GM19324 (cell line): ENCODE data around the gene BICC1.

Source experiments
- ATAC-seq: cut with Tn5 transposase; IDR thresholded peaks from one replicate; pipeline ENCODE4 v1.9.1; 2021; ENCODE audit warnings: mild to moderate bottlenecking, moderate library complexity; ENCODE audit not compliant: unreplicated experiment, low FRiP score

The BICC1 gene

DNA sequence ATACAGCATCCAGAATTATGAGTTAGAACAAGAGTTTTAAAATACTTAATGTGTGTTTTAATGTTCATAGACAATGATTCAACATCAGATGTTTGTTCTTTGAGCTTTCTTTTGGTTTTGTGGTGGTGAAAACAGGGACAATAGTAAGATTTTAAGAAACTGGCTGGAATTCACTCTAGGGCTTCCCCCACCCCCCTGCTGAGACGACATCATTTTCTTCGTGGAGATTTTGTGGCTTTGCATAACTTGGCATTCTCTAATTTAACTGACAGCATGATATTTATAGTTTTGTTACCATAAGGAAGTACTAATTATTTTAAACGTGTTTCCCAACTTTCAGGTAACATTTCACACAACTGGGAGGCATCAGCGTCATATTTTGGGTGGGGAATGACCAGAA is 184.1 kb downstream of the BICC1 start:
- ATAC-seq = no peak

GRCh38 chr10:58697691-58698090 is 185.0 kb downstream of the BICC1 start:
- no peak for ATAC-seq

GRCh38 chr10:58698777-58699356 is 186.2 kb downstream of the BICC1 start:
- no peak for ATAC-seq

- no peak for ATAC-seq
Measured at GRCh38 chr10:58700591-58700990, 187.9 kb downstream of the BICC1 start.

DNA sequence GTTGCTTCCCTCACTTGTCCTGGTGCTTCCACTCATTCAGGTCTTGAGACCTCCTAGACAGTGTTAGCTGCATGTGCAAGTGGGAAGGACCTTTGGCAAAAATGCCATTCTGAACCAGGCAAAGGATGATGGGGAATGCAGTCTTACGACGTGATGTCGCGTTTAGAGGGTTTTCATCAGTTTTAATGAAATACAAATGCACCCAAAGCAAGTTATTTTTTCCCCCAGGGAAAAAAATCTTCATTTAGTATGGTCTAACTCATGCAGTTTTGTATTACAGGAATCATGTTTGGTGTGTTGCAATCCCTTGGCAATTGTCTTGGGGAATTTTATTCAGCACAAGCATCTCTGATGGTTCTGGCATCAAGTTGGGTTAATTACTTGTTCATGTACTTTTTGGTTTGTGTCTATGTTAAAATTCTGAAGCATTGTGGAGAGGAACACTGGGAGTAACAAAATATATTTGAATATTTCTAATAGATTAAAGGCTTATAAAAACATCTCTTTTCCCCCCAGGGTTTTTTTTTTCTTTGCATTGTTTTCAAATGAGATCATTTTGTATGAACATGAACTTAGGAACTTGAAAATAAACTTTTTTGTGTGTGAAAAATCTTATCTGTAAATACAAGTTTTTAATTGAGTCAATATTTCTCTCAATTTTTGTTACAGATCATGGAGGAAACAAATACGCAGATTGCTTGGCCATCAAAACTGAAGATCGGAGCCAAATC is 188.9 kb downstream of the BICC1 start:
- no peak for ATAC-seq

- ATAC-seq = no peak
Measured at GRCh38 chr10:58704226-58704625, 191.6 kb downstream of the BICC1 start.

DNA sequence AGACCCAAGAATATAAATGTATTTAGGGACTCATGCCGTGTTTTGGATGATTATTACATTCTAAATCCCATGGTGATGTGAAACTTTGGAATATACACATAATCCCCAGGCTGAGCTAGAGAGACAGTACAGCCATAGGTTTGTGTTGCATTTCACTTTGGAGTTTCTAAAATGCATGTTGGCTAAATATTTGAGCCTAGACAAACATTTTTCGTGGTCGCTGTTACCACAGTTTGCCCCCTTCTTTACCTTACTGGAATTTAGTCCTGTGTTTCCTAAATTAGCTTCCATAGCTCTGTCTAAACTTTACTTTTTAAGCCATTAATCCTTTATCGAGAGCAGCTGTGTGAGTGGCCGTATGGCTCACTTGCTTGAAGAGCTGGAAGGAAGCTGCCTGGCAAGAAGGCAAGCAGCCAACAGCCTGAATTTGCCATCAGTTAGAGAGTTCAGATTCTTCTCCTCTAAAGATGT is 192.0 kb downstream of the BICC1 start:
- no peak for ATAC-seq

DNA sequence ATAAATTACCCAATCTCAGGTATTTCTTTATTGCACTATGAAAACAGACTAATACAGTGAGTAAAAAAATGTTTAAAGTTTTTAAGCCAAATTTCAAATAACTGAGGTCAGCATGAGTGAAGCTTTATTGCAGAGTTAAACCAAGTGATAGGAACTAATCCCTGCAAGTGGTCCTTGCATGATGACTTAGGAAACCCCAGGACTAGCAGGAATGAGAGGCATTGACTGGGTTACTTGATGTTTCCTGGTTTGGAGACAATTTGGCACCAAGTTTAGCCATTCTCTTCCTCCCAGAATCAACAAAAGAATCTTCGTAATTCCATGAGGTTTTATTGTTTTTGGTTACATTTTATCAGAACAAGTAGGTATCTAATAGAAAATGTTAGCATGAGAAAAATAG is 194.2 kb downstream of the BICC1 start:
- no peak for ATAC-seq

DNA sequence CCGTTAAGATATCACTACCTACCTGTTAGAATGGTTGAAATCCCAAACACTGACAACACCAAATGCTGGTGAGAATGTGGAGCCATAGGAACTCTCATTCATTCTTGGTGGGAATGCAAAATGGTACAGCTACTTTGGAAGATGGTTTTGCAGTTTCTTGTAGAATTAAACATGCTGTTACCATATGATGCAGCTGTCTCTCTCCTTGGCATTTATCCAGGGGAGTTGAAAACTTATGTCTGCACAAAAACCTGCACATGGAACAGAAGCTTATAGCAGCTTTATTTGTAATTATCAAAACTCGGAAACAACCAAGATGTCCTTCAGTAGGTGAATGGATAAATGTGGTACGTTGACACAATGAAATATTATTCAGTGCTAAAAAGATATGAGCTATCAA is 199.5 kb downstream of the BICC1 start:
- ATAC-seq = no peak

GRCh38 chr10:58712982-58713381 is 200.3 kb downstream of the BICC1 start:
- no peak for ATAC-seq

GRCh38 chr10:58714409-58714808 is 201.7 kb downstream of the BICC1 start:
- ATAC-seq = no peak

- ATAC-seq = no peak
Measured at GRCh38 chr10:58715061-58715460, 202.4 kb downstream of the BICC1 start.

DNA sequence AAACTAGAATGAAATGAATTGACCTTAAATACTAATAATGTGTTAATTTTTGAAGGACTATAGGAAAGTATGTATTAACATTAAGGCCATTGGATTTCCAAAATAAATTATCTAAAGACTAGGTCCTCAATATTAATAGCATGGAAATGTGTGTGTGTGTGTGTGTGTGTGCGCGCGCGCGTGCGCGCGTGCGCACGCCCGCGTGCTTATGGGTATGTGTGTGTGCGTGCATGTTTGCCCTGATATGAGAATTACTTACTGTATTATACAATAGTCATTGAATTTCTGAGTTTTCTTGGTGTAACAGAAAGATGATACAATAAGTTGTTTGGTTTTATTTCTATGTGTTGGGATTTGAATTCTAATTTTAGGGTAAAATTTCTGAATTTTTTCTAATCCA is 205.9 kb downstream of the BICC1 start:
- no peak for ATAC-seq

DNA sequence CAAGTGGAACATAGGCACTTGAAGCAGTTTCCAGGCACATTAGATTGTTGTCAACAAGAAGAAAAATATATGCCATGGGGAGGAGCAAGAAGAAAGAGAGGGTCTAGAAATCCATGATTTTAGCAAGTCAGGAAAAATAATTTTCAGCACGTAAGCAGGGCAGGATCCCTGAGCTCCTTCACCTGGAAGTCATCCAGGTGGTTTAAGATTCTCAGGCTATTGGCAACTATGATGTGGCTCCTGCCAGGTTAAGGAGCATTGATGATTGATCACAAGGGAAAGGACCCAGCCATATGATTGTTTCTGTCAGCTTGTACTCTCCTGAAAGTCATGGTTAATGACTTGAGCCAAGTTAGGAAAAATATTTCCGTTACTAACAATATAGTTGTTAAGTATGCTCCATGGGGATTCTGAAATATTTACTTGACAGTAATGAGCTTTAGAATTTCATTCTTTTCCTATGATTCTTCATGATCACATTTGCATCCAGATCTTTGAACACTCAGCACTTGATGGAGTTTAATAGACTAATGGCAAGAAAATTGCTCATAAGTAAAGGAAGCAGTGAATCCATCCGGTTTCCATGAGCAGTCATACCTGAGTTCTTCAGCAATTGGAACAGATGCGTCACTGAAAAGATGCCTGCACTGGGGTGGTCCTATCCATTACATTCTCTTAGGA is 209.1 kb downstream of the BICC1 start:
- ATAC-seq = no peak

DNA sequence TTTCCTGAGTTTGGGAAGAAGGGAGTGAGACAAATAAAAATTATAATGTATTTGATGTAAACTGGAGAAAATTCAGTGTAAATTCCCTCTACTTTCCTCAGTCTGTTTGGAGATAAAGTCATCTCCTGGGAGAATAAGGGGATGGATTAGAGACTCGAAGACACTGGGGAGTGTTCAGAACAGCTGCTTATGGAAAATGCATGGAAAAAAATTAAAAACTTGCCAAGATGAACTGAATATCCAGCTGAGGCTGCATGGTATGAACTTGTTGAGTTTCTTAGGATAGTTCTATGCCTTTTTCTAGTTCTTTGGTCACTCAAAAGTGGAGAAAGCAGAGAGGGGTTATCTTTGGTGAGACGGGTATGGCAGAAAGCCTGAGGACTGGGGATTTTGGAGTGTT is 210.5 kb downstream of the BICC1 start:
- no peak for ATAC-seq

GRCh38 chr10:58723966-58724365 is 211.3 kb downstream of the BICC1 start:
- ATAC-seq = no peak

DNA sequence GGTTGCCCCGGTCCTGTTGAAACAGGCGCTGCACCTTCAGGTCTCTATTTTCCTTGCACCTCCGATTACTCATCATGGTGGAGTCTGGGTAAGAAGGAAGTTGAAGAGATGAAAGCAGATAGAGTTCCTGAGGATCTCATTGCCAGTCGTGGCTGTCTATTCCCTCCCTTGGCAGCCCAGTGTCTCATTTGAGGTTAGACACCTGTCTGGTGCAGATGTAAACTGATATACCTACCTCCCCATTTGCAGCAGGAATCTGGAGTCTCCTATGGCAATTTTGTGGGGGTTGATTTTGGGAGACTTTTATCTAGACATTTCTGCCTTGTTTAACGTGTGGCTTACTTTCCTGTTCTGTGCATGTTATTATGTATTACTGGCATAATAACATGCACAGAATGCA is 212.1 kb downstream of the BICC1 start:
- no peak for ATAC-seq

- no peak for ATAC-seq
Measured at GRCh38 chr10:58725901-58726300, 213.2 kb downstream of the BICC1 start.

- ATAC-seq = no peak
Measured at GRCh38 chr10:58727633-58728032, 215.0 kb downstream of the BICC1 start.

DNA sequence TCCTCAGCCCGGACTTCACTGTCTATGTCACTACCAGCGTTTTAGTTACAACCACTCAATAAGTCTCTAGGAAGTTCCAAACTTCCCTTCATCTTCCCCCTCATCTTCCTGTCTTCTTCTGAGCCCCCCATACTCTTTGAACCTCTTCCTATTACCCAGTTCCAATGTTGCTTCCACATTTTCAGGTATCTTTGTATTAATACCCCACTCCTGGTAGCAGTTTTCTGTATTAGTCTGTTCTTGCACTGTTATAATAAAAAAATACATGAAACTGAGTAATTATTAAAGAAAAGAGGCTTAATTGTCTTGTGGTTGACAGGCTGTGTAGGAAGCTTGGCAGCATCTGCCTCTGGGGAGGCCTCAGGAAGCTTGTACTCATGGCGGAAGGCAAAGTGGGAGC is 218.6 kb downstream of the BICC1 start:
- ATAC-seq = no peak

GRCh38 chr10:58733436-58733835 is 220.8 kb downstream of the BICC1 start:
- no peak for ATAC-seq

GRCh38 chr10:58734116-58734515 is 221.4 kb downstream of the BICC1 start:
- no peak for ATAC-seq
